Esophagus muscularis mucosa (tissue), 4 donors: ENCODE measurements around the gene UNKL. TPM values are rescaled to one million over a fixed set of nuclear protein-coding genes. Genes with fewer than 3 reads are reported as not detected.

Experiments
- DNase-seq: peaks from one replicate; pipeline ENCODE4 v3.0.0-alpha.2; 2017; ENCODE audit errors: extremely low spot score
- H3K27ac ChIP-seq, 4 donors: fragments of 200-600 bp; sonication (generic); replicated peaks in 1 of 4; 1 replicate in 3 of 4; 2 replicates in 1 of 4; pipeline ENCODE4 v1.5.1; 2016 to 2019; ENCODE audit warnings: mild to moderate bottlenecking in 1 of 4
- H3K27me3 ChIP-seq, 4 donors: fragments of 200-600 bp; sonication (generic); one replicate each; pipeline versions ENCODE4 v1.5.1 to v1.6.0; 2016 to 2019
- H3K36me3 ChIP-seq, 4 donors: fragments of 200-600 bp; sonication (generic); one replicate each; pipeline ENCODE4 v1.5.1; 2016 to 2019
- H3K4me1 ChIP-seq, 4 donors: fragments of 200-600 bp; sonication (generic); one replicate each; pipeline ENCODE4 v1.5.1; 2016 to 2019
- H3K4me3 ChIP-seq, 4 donors: fragments of 200-600 bp; sonication (generic); 1 replicate in 2 of 4; 2 replicates in 2 of 4; pipeline ENCODE4 v1.5.1; 2016 to 2019; ENCODE audit warnings: mild to moderate bottlenecking in 4 of 4, moderate library complexity in 1 of 4
- H3K9me3 ChIP-seq, 4 donors: fragments of 200-600 bp; sonication (generic); 1 replicate in 3 of 4; 2 replicates in 1 of 4; pipeline ENCODE4 v1.5.1; 2016 to 2019
- CTCF ChIP-seq, 3 experiments: fragments of 200-600 bp in 2 of 3; fragments of 450-650 bp in 1 of 3; sonication (generic) in 2 of 3; IDR thresholded peaks; one replicate each; pipeline ENCODE4 v1.5.1; 2017 to 2019; ENCODE audit warnings: antibody characterized with exemption in 3 of 3, mild to moderate bottlenecking in 2 of 3, moderate library complexity in 1 of 3
- EP300 ChIP-seq: sonication (generic); formaldehyde crosslinking; IDR thresholded peaks from one replicate; pipeline ENCODE4 v1.6.1; 2017; ENCODE audit warnings: antibody characterized with exemption
- POLR2A ChIP-seq: fragments of 450-650 bp; IDR thresholded peaks from one replicate; pipeline ENCODE4 v1.6.1; 2017; ENCODE audit warnings: antibody characterized with exemption, moderate library complexity, mild to moderate bottlenecking, low read depth
- POLR2AphosphoS5 ChIP-seq, 2 donors: sonication (generic); formaldehyde crosslinking; IDR thresholded peaks; one replicate each; pipeline ENCODE4 v1.6.1; 2017; ENCODE audit warnings: antibody characterized with exemption in 2 of 2
- WGBS: methylation state at CpG from one replicate; pipeline ENCODE4 v1.1.5; 2018; 5-methylcytosine and 5-hydroxymethylcytosine counted together
- intact Hi-C: fragments of 100-400 bp; cut with DNase I; formaldehyde crosslinking; loops from one replicate; pipeline ENCODE4 v1.15.1; 2023
- total RNA-seq, 4 donors: library from RNA; depleted of rRNA; stranded (reverse); fragments of >200 nt; gene quantifications; one replicate each; pipeline versions ENCODE4 v1.1.0 to v1.2.1, GENCODE V29; 2016

UNKL gene
- total RNA-seq, 4 donors from 2014 or later = 9.3 to 23.7 (median 16.5) TPM

GRCh38 chr16:1412847-1413246, 1.7 kb downstream of the UNKL start:
- H3K36me3 ChIP-seq = peaks cover 0 to 32% (median 27%) of the 10 kb centered on the region in 4 donors
- TF ChIP-seq CTCF (IDR thresholded peaks at IDR 0.05) = no peak
- TF ChIP-seq POLR2AphosphoS5 (IDR thresholded peaks at IDR 0.05) = no peak
- TF ChIP-seq POLR2A = no peak
- no peak for TF ChIP-seq EP300
- intact Hi-C loops = no loop called here
- H3K4me1 ChIP-seq = peaks cover 14 to 50% (median 38%) of the 10 kb centered on the region in 4 donors
- 79% methylated on average over 2 of the region's 2 CpGs for WGBS
- no peaks in the 10 kb centered on the region for H3K9me3 ChIP-seq
- H3K27ac ChIP-seq = no peak overlapping the region
- no peak for DNase-seq
- no peak overlapping the region for H3K4me3 ChIP-seq
- no peaks in the 10 kb centered on the region for H3K27me3 ChIP-seq

GRCh38 chr16:1408171-1408837, 6.2 kb downstream of the UNKL start:
- Histone ChIP-seq H3K4me3 (peak overlapping the region; percentile 45 to 59 (median 52)), H3K27me3 (no peaks in the 10 kb centered on the region), H3K36me3 (peaks cover 6 to 65% (median 46%) of the 10 kb centered on the region in 4 donors), H3K9me3 (no peaks in the 10 kb centered on the region), H3K4me1 (peaks cover 14 to 46% (median 33%) of the 10 kb centered on the region in 4 donors), H3K27ac (peak overlapping the region; percentile 42 to 62 (median 58))
- DNase-seq = peak; percentile 99
- TF ChIP-seq CTCF (IDR thresholded peaks at IDR 0.05) (peak in 1 of 3 experiments; percentile 18), EP300 (no peak), POLR2AphosphoS5 (IDR thresholded peaks at IDR 0.05) (peak in 1 of 2 donors; percentile 80), POLR2A (no peak)
- WGBS = 9% methylated on average over 19 of the region's 42 CpGs
- intact Hi-C loops = loop anchor here (10.0 kb wide), 1 partner anchor 296 kb away; the partner anchor contains the start of gene MAPK8IP3

- Histone ChIP-seq H3K4me3 (peak overlapping the region; percentile 45 to 59 (median 52)), H3K27me3 (no peaks in the 10 kb centered on the region), H3K4me1 (peaks cover 13 to 41% (median 27%) of the 10 kb centered on the region in 4 donors), H3K27ac (peak overlapping the region; percentile 31 to 59 (median 46)), H3K36me3 (peaks cover 9 to 69% (median 49%) of the 10 kb centered on the region in 4 donors), H3K9me3 (no peaks in the 10 kb centered on the region)
- 15% methylated on average over 9 of the region's 11 CpGs for whole genome bisulfite sequencing
- intact Hi-C loops = loop anchor here (10.0 kb wide), 1 partner anchor 297 kb away; the partner anchor contains the start of gene MAPK8IP3
- TF ChIP-seq CTCF (IDR thresholded peaks at IDR 0.05) = no peak
- no peak for TF ChIP-seq POLR2A
- no peak for TF ChIP-seq POLR2AphosphoS5 (IDR thresholded peaks at IDR 0.05)
- TF ChIP-seq EP300 = no peak
- DNase-seq = no peak
Measured at GRCh38 chr16:1407753-1408152, 6.8 kb downstream of the UNKL start.

GRCh38 chr16:1403733-1404132, 10.8 kb downstream of the UNKL start:
- intact Hi-C loops = loop anchor here (10.0 kb wide), 1 partner anchor 301 kb away; the partner anchor contains the start of gene MAPK8IP3
- DNase-seq = no peak
- no peaks in the 10 kb centered on the region for H3K9me3 ChIP-seq
- TF ChIP-seq POLR2A (no peak), EP300 (no peak), POLR2AphosphoS5 (IDR thresholded peaks at IDR 0.05) (no peak), CTCF (IDR thresholded peaks at IDR 0.05) (no peak)
- H3K4me1 ChIP-seq = peaks cover 13 to 22% (median 19%) of the 10 kb centered on the region in 4 donors
- H3K27me3 ChIP-seq = no peaks in the 10 kb centered on the region
- WGBS = 91% methylated on average over 10 of the region's 14 CpGs
- no peak overlapping the region for H3K4me3 ChIP-seq
- no peak overlapping the region for H3K27ac ChIP-seq
- H3K36me3 ChIP-seq = peaks cover 42 to 81% (median 64%) of the 10 kb centered on the region in 4 donors
